Sigmoid colon (tissue), 4 donors: ENCODE measurements around the gene ARHGEF10L.

Experiments
- EP300 ChIP-seq, 4 donors: sonication (generic); formaldehyde crosslinking; IDR thresholded peaks; one replicate each; pipeline ENCODE4 v1.6.1; 2017; ENCODE audit warnings: antibody characterized with exemption in 4 of 4
- POLR2A ChIP-seq, 2 donors: fragments of 450-650 bp; IDR thresholded peaks; one replicate each; pipeline ENCODE4 v1.6.1; 2016; ENCODE audit warnings: antibody characterized with exemption in 2 of 2, mild to moderate bottlenecking in 2 of 2, moderate library complexity in 2 of 2
- POLR2AphosphoS5 ChIP-seq, 4 donors: sonication (generic); formaldehyde crosslinking; IDR thresholded peaks; one replicate each; pipeline ENCODE4 v1.6.1; 2017; ENCODE audit warnings: antibody characterized with exemption in 4 of 4
- TF ChIP-seq, protein P1 (sequence below), 4 experiments: fragments of 450-650 bp in 3 of 4; fragments of 200-600 bp in 1 of 4; IDR thresholded peaks; one replicate each; pipeline ENCODE4 v1.5.1; 2016 to 2019; ENCODE audit warnings: antibody characterized with exemption in 4 of 4, mild to moderate bottlenecking in 3 of 4, moderate library complexity in 2 of 4

- TF ChIP-seq, protein P1, sequence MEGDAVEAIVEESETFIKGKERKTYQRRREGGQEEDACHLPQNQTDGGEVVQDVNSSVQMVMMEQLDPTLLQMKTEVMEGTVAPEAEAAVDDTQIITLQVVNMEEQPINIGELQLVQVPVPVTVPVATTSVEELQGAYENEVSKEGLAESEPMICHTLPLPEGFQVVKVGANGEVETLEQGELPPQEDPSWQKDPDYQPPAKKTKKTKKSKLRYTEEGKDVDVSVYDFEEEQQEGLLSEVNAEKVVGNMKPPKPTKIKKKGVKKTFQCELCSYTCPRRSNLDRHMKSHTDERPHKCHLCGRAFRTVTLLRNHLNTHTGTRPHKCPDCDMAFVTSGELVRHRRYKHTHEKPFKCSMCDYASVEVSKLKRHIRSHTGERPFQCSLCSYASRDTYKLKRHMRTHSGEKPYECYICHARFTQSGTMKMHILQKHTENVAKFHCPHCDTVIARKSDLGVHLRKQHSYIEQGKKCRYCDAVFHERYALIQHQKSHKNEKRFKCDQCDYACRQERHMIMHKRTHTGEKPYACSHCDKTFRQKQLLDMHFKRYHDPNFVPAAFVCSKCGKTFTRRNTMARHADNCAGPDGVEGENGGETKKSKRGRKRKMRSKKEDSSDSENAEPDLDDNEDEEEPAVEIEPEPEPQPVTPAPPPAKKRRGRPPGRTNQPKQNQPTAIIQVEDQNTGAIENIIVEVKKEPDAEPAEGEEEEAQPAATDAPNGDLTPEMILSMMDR (IDR thresholded peaks at IDR 0.05) = no peak
- no peak for TF ChIP-seq POLR2A (IDR thresholded peaks at IDR 0.05)
- peak in 1 of 4 donors; percentile 42 for TF ChIP-seq POLR2AphosphoS5 (IDR thresholded peaks at IDR 0.05)
- TF ChIP-seq EP300 (IDR thresholded peaks at IDR 0.05) = no peak
Observed at GRCh38 chr1:17527036-17527914, 12.2 kb upstream of the ARHGEF10L start.
